ENCODE results near the gene BCL2L12. TPM values are rescaled to one million over a fixed set of nuclear protein-coding genes. Genes with fewer than 3 reads are reported as not detected.

Gene BCL2L12
- total and polyA plus RNA-seq, 2 of the 13 experiments (the other 11 are each of a cell fraction or from before 2014, with no cell fraction given): 26.8 to 40.8 TPM

GRCh38 chr19:49680421-49681351 is 15.0 kb downstream of the BCL2L12 start (continued):
- TF ChIP-seq, protein P1, sequence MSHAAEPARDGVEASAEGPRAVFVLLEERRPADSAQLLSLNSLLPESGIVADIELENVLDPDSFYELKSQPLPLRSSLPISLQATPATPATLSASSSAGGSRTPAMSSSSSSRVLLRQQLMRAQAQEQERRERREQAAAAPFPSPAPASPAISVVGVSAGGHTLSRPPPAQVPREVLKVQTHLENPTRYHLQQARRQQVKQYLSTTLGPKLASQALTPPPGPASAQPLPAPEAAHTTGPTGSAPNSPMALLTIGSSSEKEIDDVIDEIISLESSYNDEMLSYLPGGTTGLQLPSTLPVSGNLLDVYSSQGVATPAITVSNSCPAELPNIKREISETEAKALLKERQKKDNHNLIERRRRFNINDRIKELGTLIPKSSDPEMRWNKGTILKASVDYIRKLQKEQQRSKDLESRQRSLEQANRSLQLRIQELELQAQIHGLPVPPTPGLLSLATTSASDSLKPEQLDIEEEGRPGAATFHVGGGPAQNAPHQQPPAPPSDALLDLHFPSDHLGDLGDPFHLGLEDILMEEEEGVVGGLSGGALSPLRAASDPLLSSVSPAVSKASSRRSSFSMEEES (CRISPR knock-in tag; IDR thresholded peaks at IDR 0.05): no peak
- no peak for TF ChIP-seq ZFP36 (IDR thresholded peaks at IDR 0.05; ENCODE audit: borderline replicate concordance, low read depth, low read length, partially characterized antibody)
- no peak for TF ChIP-seq SP1 (IDR thresholded peaks at IDR 0.05)
- no peak for TF ChIP-seq SP1 (CRISPR knock-in tag; IDR thresholded peaks at IDR 0.05)
- no peak for TF ChIP-seq FOXC1 (CRISPR knock-in tag; IDR thresholded peaks at IDR 0.05; ENCODE audit: borderline replicate concordance)
- TF ChIP-seq ZNF224 (CRISPR knock-in tag; IDR thresholded peaks at IDR 0.05): no peak
- TF ChIP-seq BHLHE40 (IDR thresholded peaks at IDR 0.05; ENCODE audit: low read length): no peak
- TF ChIP-seq AGO1 (IDR thresholded peaks at IDR 0.05; ENCODE audit: low read depth, low read length, poor library complexity, severe bottlenecking): no peak
- TF ChIP-seq ZNF20 (CRISPR knock-in tag; IDR thresholded peaks at IDR 0.05): no peak
- 0 out of 2 replicates have a peak, but pooled peaks have one; percentile 27 for TF ChIP-seq KMT2A (CRISPR knock-in tag; IDR thresholded peaks at IDR 0.05)
- TF ChIP-seq IKZF4 (CRISPR knock-in tag; IDR thresholded peaks at IDR 0.05; ENCODE audit: borderline replicate concordance, low read depth, not compliant biosample characterization): no peak
- TF ChIP-seq IRX3 (CRISPR knock-in tag; IDR thresholded peaks at IDR 0.05; ENCODE audit: borderline replicate concordance, low read depth): no peak
- TF ChIP-seq, protein P2, sequence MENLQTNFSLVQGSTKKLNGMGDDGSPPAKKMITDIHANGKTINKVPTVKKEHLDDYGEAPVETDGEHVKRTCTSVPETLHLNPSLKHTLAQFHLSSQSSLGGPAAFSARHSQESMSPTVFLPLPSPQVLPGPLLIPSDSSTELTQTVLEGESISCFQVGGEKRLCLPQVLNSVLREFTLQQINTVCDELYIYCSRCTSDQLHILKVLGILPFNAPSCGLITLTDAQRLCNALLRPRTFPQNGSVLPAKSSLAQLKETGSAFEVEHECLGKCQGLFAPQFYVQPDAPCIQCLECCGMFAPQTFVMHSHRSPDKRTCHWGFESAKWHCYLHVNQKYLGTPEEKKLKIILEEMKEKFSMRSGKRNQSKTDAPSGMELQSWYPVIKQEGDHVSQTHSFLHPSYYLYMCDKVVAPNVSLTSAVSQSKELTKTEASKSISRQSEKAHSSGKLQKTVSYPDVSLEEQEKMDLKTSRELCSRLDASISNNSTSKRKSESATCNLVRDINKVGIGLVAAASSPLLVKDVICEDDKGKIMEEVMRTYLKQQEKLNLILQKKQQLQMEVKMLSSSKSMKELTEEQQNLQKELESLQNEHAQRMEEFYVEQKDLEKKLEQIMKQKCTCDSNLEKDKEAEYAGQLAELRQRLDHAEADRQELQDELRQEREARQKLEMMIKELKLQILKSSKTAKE (CRISPR knock-in tag; IDR thresholded peaks at IDR 0.05; ENCODE audit: borderline replicate concordance): no peak
- TF ChIP-seq GATAD1 (CRISPR knock-in tag; IDR thresholded peaks at IDR 0.05): peak; percentile 63; the same call in 1 of the 2 replicates
- peak; percentile 51 for TF ChIP-seq RBM39 (IDR thresholded peaks at IDR 0.05; ENCODE audit: low read depth, low read length, poor library complexity, severe bottlenecking)
- no peak for TF ChIP-seq PHF20 (CRISPR knock-in tag; IDR thresholded peaks at IDR 0.05)
- no peak for TF ChIP-seq HOXA9 (CRISPR knock-in tag; IDR thresholded peaks at IDR 0.05; ENCODE audit: borderline replicate concordance)
- TF ChIP-seq UBTF (CRISPR knock-in tag; IDR thresholded peaks at IDR 0.05): no peak
- peak; percentile 10; the same call in 1 of the 2 replicates for TF ChIP-seq MAZ (IDR thresholded peaks at IDR 0.05; ENCODE audit: borderline replicate concordance, low read depth, low read length)
- TF ChIP-seq MAZ (CRISPR knock-in tag; IDR thresholded peaks at IDR 0.05; ENCODE audit: low read depth): no peak
- TF ChIP-seq, protein P3, sequence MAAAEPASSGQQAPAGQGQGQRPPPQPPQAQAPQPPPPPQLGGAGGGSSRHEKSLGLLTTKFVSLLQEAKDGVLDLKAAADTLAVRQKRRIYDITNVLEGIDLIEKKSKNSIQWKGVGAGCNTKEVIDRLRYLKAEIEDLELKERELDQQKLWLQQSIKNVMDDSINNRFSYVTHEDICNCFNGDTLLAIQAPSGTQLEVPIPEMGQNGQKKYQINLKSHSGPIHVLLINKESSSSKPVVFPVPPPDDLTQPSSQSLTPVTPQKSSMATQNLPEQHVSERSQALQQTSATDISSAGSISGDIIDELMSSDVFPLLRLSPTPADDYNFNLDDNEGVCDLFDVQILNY (CRISPR knock-in tag; conservative IDR thresholded peaks at IDR 0.05): 0 out of 2 replicates have a peak, but pooled peaks have one; percentile 17
- no peak for TF ChIP-seq ZSCAN29 (CRISPR knock-in tag; conservative IDR thresholded peaks at IDR 0.05)

Data from HepG2 (cell line).